ENCODE measurements around the gene FBXW5.
A peak's percentile ranks its signal among the peaks of the same experiment; 100 is the strongest.

FBXW5 gene

GRCh38 chr9:136960212-136960937, 15.8 kb upstream of the FBXW5 start:
- no peak for DNase-seq

DNA sequence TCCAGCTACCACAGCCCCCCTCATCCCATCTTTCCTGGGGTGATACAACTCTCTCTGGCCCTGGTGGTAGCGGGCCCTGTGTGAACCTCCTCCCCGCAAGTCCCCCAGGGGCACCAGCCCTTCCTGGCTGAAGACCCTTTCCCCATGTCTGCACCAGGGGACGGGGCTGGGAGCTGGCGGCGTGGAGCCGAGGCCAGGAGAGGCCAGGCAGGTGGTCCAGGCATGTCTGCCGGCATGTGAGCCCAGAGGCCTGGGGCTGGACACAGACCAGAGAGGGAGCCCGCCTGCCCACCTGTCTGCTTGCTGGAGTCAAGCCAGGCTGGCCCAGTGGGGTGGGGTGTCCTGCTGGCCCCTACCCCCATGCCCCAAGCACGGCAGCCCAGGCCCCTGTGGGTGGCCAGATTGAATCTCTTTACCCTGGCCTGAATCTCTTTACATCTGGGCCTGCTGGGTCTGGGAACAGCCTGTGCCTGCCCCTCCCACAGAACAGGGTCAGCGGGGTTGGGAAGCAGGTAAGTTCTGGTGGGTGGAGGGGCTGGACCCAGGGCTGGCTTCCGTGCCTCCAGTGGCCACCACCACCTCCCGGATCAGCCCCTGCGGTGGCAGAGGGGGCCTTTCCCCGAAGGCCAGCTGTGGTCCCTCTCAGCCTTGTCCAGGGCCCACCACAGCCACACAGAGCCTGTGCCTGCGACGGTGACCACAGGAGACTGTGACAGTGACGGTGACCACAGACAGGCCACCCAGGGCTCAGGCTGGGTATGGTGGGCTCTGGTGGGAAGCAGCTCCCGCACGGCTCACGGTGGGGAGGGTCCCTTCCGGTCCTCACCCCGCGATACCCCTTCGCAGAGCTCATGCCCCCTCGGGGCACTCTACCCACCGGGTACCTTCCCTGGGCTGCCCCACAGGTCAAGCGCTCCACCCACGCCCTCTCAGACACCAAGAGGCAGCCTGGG, 14.6 kb upstream of the FBXW5 start:
- no peak for DNase-seq

GRCh38 chr9:136958473-136958872, 13.9 kb upstream of the FBXW5 start:
- no peak for DNase-seq

GRCh38 chr9:136957901-136958300, 13.4 kb upstream of the FBXW5 start:
- DNase-seq = no peak

GRCh38 chr9:136957461-136957860, 12.9 kb upstream of the FBXW5 start:
- DNase-seq = no peak

- DNase-seq = no peak
These were observed 12.1 kb upstream of the FBXW5 start for GRCh38 chr9:136956604-136957003.

DNA sequence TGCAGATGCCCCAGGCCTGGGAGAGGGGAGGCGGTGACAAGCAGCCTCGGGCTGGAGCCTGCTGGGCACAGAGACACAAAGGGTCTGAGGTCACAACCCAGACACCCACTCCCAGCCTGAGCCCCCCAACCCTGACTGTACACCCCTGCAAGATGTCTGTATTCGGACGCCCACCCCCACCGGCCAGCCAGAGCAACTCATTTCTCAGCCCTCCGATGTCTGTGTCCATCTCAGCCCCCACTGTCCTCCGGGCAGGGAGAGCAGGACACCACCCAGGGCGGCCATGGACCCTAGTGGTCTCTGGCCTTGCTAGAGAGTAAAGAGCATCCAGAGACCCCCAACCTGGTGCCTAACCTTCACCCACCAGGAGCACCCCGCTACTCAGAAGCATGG, 11.4 kb upstream of the FBXW5 start:
- no peak for DNase-seq

DNA sequence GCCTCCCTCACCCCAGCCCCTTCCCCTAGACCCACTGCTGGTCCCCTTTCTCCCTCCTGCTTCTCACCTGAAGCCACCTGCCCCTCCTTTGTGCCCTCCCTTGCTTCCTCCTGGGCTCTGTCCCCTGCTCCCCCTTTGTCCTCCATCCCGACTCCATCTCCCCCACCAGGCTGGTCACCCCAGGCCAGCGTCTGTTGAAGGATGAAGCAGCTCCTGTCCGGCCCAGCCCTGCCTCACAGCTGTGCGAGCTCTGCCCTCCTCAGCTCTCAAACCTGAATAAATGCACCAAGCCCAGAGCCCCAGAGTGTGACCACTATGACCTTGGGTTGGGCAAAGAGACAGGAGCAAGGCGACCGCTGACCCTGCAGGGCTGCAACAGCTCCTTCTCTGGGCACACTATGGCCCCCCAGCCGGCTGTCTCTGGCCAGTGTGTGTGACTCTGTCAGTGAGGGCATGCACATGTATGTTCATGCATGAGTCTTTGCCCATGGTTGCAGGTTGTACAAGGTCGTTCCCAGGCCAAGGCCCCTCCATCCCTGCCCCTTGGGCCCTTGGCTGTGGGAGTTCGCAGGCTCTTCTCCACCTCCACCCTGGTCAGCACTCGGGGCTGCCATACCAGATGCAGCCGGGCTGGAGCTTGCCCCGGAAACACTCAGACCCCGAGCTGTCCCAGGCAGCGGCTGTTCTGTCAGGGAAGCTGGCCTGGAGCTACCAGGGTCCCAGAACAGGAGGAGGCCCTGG, 10.8 kb upstream of the FBXW5 start:
- DNase-seq = no peak

GRCh38 chr9:136954270-136955083, 9.9 kb upstream of the FBXW5 start:
- no peak for DNase-seq

GRCh38 chr9:136953771-136954269, 9.3 kb upstream of the FBXW5 start:
- DNase-seq = no peak

DNA sequence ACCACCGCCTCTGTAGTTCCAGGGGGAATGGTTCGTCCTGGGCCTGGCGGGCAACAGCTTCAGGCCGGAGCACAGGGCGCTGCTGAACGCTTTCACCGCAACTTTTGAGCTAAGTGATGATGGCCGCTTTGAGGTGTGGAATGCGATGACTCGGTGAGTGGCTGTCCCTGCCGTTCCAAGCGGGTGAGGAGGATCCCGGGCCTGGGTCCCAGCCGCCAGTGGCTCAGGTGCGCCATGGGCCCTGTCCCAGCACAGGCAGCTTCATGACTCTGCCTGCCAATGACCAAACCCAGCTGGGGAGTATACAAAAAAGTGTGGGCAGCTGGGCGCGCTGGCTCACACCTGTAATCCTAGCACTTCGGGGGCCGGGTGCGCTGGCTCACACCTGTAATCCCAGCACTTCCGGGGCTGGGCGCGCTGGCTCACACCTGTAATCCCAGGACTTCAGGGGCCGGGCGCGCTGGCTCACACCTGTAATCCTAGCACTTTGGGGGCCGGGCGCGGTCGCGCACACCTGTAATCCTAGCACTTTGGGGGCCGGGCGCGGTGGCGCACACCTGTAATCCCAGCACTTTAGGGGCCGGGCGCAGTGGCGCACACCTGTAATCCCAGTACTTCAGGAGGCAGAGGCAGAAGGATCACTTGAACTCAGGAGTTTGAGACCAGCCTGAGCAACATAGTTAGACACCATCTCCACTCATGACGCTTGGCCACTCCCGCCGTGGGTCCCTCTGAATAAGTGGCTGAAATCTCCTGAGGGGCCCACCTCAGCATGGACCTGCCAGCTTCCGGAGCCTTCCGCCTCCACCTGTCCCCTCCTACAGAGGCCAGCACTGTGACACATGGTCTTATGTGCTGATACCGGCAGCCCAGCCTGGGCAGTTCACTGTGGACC, 8.6 kb upstream of the FBXW5 start:
- DNase-seq = no peak

GRCh38 chr9:136952321-136952850, 7.8 kb upstream of the FBXW5 start:
- DNase-seq = no peak

DNA sequence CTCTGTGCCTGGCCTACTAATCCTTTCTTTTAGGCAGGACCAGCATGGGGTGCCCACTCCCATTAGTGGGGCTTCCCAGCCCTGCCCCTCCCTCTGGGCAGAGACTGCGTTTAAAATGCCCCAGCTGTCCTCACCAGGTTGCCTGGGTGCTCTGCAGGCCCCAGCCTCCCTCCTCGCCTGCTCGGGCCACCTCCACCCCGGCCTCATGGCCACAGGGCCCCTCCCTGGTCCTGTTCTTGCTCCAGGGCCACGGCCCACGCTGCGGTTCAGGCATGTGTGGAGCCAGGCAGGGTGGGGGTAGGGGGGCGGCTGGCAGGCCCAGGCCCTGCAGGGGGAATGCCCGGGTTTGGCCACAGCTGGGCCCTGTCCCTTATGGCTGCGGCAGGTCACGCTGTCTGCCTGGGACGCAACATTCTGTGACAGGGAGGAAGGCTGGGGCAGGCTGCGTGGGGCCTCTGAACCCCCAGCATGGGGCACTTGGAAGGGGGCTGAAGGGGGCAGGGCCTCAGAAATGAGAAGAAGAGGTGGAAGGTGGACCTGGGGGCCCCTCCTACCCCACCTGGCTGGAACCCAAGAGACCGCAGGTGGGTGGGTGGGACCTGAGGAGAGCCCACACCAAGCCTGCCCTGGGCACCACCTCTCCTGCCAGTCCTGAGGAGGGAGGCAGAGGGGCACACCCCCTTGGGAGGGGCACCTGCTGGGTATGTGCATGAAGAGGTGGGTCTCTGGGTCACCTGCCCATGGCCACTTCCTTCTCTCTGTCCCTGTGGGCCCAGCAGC, 7.2 kb upstream of the FBXW5 start, which contains the start of gene LCN12:
LCN12 (plus strand) TSS at position 733 of the 780 bp plus-strand sequence. CDS start 55 bp downstream, outside the sequence.
- no peak for DNase-seq

DNA sequence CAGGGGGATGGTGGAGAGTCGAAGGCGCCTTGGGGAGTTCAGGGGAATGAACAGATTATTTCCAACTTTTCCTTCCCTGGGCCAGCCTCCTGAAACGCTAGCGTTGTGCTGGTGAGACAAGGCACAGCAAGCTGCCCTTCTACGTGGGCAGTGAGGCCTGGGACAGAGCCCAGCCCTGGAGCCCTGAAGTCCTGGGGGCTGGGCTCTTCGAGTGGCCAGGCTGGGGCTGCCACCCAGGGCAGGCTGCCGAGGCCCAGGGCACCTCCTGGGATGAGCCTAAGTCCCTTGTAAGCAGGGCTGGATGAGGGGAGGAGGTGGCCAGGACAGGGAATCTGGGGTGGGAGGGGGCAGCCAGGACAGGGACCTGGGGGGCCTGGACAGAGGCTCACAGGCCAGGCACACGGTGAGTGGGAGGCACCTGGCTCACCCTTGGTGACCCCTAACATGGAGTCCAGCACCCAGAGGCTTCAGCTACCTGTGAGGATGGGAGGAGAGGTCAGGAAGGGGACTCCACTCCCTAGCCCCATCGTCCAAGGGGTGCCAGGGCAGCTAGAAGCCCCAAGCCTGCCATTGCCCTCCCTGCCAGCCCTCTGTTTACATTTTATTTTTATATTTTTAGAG, 6.2 kb upstream of the FBXW5 start:
- no peak for DNase-seq

DNA sequence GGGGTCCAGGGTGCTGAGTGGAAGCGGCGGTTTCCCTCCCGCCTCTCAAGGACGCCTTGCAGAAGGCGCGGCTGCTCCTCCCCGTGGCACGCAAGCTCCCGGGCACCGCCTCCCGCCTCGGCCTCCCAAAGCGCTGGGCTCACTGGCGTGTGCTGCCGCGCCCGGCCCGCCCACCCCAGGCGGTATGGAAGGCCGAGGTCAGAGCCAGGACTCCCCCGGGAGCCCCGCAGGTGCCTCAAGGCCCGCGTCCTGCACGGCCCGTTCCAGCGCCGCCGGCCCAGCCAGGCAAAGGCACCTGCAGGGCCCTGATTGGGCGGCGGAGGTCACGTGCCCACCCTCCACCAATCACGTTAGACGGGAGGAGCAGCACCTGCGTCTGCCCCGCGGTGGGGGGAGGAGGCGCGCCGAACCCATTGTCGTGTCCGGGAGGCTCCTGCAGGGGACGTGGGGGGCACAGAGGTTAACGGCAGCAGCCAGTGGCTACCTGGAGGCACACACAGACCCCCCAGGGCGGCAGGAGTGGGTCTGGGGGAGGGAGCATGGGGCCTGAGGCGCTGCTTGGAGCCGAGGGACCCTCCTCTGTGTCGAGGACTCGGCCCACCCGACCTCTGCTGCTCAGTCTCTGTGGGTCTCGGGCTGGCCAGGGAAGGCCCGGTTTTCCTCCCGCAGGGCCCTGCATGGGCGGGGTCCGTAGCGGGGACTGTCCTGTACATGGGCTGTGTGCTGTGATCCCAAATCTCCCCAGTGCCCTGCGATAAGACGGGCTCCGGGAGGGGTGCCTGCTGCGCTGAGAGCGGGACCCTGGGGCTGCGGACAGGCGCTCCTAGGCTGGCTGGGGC, 5.5 kb upstream of the FBXW5 start:
- DNase-seq = peak; percentile 90 to 93

DNA sequence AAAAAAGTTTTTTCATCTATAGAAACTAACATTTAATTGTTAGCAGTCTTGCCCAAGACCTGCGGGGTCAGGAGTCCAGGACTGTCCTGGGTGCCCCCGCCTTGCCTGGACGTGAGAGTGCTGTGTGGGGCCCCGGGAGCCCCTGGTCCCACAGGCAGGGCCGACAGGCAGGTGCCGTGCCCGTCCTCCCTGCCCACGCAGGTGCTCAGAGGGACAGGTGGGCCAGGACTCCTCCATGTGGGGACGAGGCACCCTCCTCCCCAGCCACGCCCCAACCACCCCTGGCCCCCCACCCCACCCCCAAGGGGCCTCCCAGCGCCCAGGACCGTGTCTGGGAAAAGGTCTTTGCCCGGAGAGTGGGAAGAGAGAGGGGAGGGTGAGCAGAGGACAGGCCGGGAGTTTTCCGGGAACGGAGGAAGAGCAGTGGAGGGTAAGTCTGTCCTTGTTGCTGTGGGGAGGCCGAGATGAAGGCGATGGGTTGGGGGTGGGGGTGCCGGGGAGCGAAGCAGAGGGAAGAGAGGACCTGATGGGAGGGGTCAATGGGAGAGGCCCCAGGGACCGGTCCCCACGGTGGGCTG, 4.8 kb upstream of the FBXW5 start:
- DNase-seq = peak in 1 of 2 experiments; percentile 63

DNA sequence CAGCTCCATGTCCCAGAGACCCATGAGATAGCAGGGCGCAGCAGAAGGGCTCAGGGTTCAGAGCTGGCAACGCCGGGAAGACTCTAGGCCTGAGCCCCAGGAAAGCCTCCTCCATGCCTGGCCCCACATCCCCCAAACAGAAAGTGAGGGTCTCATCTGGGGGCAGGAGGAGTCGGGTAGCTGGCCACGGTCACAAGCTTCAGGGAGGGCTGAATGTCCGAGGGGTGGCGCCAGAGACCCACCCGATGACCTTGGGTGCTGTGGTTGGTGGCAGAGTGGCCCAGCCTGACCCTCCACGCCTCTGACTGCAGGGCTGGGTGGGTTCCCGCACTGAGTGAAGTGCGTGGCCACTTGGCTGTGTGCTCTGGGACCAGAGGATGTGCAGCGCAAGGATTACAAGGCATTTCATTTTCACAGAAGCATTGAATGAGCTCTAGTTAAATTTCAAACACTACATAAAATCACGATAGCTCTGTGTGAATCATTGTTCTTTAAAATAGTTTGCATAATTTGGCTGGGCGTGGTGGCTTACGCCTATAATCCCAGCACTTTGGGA, 3.5 kb upstream of the FBXW5 start:
- DNase-seq = peak; percentile 35 to 41
